Measurements from ENCODE around the gene IFT57. TPM values are rescaled to one million over a fixed set of nuclear protein-coding genes. Genes with fewer than 3 reads are reported as not detected.

IFT57 gene
- total RNA-seq, 1 donor from 2014 or later = 22.0 TPM

GRCh38 chr3:108150200-108150599, 72.0 kb downstream of the IFT57 start:
- no peak for DNase-seq (ENCODE audit: low spot score)
- intact Hi-C loops (cut with micrococcal nuclease) = no loop called here

GRCh38 chr3:108146139-108146538, 76.1 kb downstream of the IFT57 start:
- H3K27me3 Mint-ChIP-seq (ENCODE audit: low read depth) = no peaks in the 10 kb centered on the region
- no peak for DNase-seq (ENCODE audit: low spot score)
- H3K4me1 Mint-ChIP-seq (ENCODE audit: low read depth) = peaks cover 10% of the 10 kb centered on the region
- H3K36me3 Mint-ChIP-seq (ENCODE audit: low read depth) = peaks cover 47% of the 10 kb centered on the region
- H3K9me3 Mint-ChIP-seq = peaks cover 18% of the 10 kb centered on the region
- intact Hi-C loops (cut with micrococcal nuclease) = no loop called here
- H3K4me3 Mint-ChIP-seq (ENCODE audit: low read depth) = no peak overlapping the region
- H3K27ac Mint-ChIP-seq = no peak overlapping the region

More at GRCh38 chr3:108150200-108150599, 72.0 kb downstream of the IFT57 start:
- Mint-ChIP-seq H3K36me3 (ENCODE audit: low read depth) (peaks cover 19% of the 10 kb centered on the region), H3K9me3 (peaks cover 12% of the 10 kb centered on the region), H3K27ac (no peak overlapping the region), H3K27me3 (ENCODE audit: low read depth) (no peaks in the 10 kb centered on the region), H3K4me3 (ENCODE audit: low read depth) (no peak overlapping the region), H3K4me1 (ENCODE audit: low read depth) (peaks cover 18% of the 10 kb centered on the region)

GRCh38 chr3:108145578-108145977, 76.6 kb downstream of the IFT57 start:
- Mint-ChIP-seq H3K27ac (no peak overlapping the region), H3K4me1 (ENCODE audit: low read depth) (peaks cover 10% of the 10 kb centered on the region), H3K9me3 (peaks cover 18% of the 10 kb centered on the region), H3K4me3 (ENCODE audit: low read depth) (no peak overlapping the region), H3K27me3 (ENCODE audit: low read depth) (no peaks in the 10 kb centered on the region), H3K36me3 (ENCODE audit: low read depth) (peaks cover 53% of the 10 kb centered on the region)
- no peak for DNase-seq (ENCODE audit: low spot score)
- intact Hi-C loops (cut with micrococcal nuclease) = no loop called here

GRCh38 chr3:108137460-108137814, 84.8 kb downstream of the IFT57 start:
- DNase-seq (ENCODE audit: low spot score) = no peak
- H3K36me3 Mint-ChIP-seq (ENCODE audit: low read depth) = peaks cover 94% of the 10 kb centered on the region
- no peaks in the 10 kb centered on the region for H3K27me3 Mint-ChIP-seq (ENCODE audit: low read depth)
- H3K27ac Mint-ChIP-seq = no peak overlapping the region
- intact Hi-C loops (cut with micrococcal nuclease) = no loop called here
- no peak overlapping the region for H3K4me3 Mint-ChIP-seq (ENCODE audit: low read depth)
- peaks cover 37% of the 10 kb centered on the region for H3K4me1 Mint-ChIP-seq (ENCODE audit: low read depth)
- H3K9me3 Mint-ChIP-seq = no peaks in the 10 kb centered on the region

- H3K4me1 Mint-ChIP-seq (ENCODE audit: low read depth) = peaks cover 43% of the 10 kb centered on the region
- no peak overlapping the region for H3K27ac Mint-ChIP-seq
- no peaks in the 10 kb centered on the region for H3K9me3 Mint-ChIP-seq
- H3K4me3 Mint-ChIP-seq (ENCODE audit: low read depth) = no peak overlapping the region
- H3K27me3 Mint-ChIP-seq (ENCODE audit: low read depth) = no peaks in the 10 kb centered on the region
- DNase-seq (ENCODE audit: low spot score) = no peak
- intact Hi-C loops (cut with micrococcal nuclease) = no loop called here
- peaks cover 94% of the 10 kb centered on the region for H3K36me3 Mint-ChIP-seq (ENCODE audit: low read depth)
Observed at GRCh38 chr3:108136561-108137459, 85.4 kb downstream of the IFT57 start.

- Mint-ChIP-seq H3K4me3 (ENCODE audit: low read depth) (peak overlapping the region; percentile 14), H3K9me3 (no peaks in the 10 kb centered on the region), H3K4me1 (ENCODE audit: low read depth) (peaks cover 64% of the 10 kb centered on the region), H3K27me3 (ENCODE audit: low read depth) (no peaks in the 10 kb centered on the region), H3K36me3 (ENCODE audit: low read depth) (peaks cover 95% of the 10 kb centered on the region), H3K27ac (peak overlapping the region; percentile 91)
- no peak for DNase-seq (ENCODE audit: low spot score)
- intact Hi-C loops (cut with micrococcal nuclease) = loop anchor here (1.0 to 5.0 kb wide), 3 partner anchors 9 to 193 kb away; partner anchors contain the start of gene HHLA2
Observed at GRCh38 chr3:108134555-108134880, 87.7 kb downstream of the IFT57 start.

GRCh38 chr3:108133858-108134554, 88.2 kb downstream of the IFT57 start:
- Mint-ChIP-seq H3K36me3 (ENCODE audit: low read depth) (peaks cover 95% of the 10 kb centered on the region), H3K27me3 (ENCODE audit: low read depth) (no peaks in the 10 kb centered on the region), H3K4me3 (ENCODE audit: low read depth) (peak overlapping the region; percentile 67), H3K4me1 (ENCODE audit: low read depth) (peaks cover 66% of the 10 kb centered on the region), H3K9me3 (no peaks in the 10 kb centered on the region), H3K27ac (peak overlapping the region; percentile 91)
- no peak for DNase-seq (ENCODE audit: low spot score)
- intact Hi-C loops (cut with micrococcal nuclease) = loop anchor here (1.0 to 5.0 kb wide), 3 partner anchors 9 to 193 kb away; partner anchors contain the start of gene HHLA2

GRCh38 chr3:108133048-108133369, 89.2 kb downstream of the IFT57 start:
- H3K9me3 Mint-ChIP-seq = peaks cover 7% of the 10 kb centered on the region
- DNase-seq (ENCODE audit: low spot score) = no peak
- H3K36me3 Mint-ChIP-seq (ENCODE audit: low read depth) = peaks cover 97% of the 10 kb centered on the region
- H3K4me3 Mint-ChIP-seq (ENCODE audit: low read depth) = peak overlapping the region; percentile 67
- no peaks in the 10 kb centered on the region for H3K27me3 Mint-ChIP-seq (ENCODE audit: low read depth)
- peaks cover 76% of the 10 kb centered on the region for H3K4me1 Mint-ChIP-seq (ENCODE audit: low read depth)
- peak overlapping the region; percentile 91 for H3K27ac Mint-ChIP-seq
- intact Hi-C loops (cut with micrococcal nuclease) = loop anchor here (5.0 kb wide), 1 partner anchor 194 kb away; no protein-coding TSS in a partner anchor

- DNase-seq (ENCODE audit: low spot score) = no peak
- intact Hi-C loops (cut with micrococcal nuclease) = loop anchor here (2.0 to 5.0 kb wide), 2 partner anchors 196 to 703 kb away; no protein-coding TSS in a partner anchor
- Mint-ChIP-seq H3K4me1 (ENCODE audit: low read depth) (peaks cover 82% of the 10 kb centered on the region), H3K9me3 (peaks cover 11% of the 10 kb centered on the region), H3K36me3 (ENCODE audit: low read depth) (peaks cover 91% of the 10 kb centered on the region), H3K27me3 (ENCODE audit: low read depth) (no peaks in the 10 kb centered on the region), H3K4me3 (ENCODE audit: low read depth) (peak overlapping the region; percentile 17), H3K27ac (peak overlapping the region; percentile 91)
Observed at GRCh38 chr3:108131475-108132134, 90.6 kb downstream of the IFT57 start.

GRCh38 chr3:108130701-108131474, 91.3 kb downstream of the IFT57 start:
- peaks cover 11% of the 10 kb centered on the region for H3K9me3 Mint-ChIP-seq
- intact Hi-C loops (cut with micrococcal nuclease) = loop anchor here (2.0 to 5.0 kb wide), 2 partner anchors 196 to 704 kb away; no protein-coding TSS in a partner anchor
- H3K27me3 Mint-ChIP-seq (ENCODE audit: low read depth) = no peaks in the 10 kb centered on the region
- peaks cover 80% of the 10 kb centered on the region for H3K4me1 Mint-ChIP-seq (ENCODE audit: low read depth)
- H3K27ac Mint-ChIP-seq = peak overlapping the region; percentile 91
- no peak for DNase-seq (ENCODE audit: low spot score)
- H3K36me3 Mint-ChIP-seq (ENCODE audit: low read depth) = peaks cover 89% of the 10 kb centered on the region
- H3K4me3 Mint-ChIP-seq (ENCODE audit: low read depth) = peak overlapping the region; percentile 27

GRCh38 chr3:108130236-108130635, 92.0 kb downstream of the IFT57 start:
- intact Hi-C loops (cut with micrococcal nuclease) = loop anchor here (2.0 to 5.0 kb wide), 2 partner anchors 197 to 705 kb away; no protein-coding TSS in a partner anchor
- Mint-ChIP-seq H3K27ac (peak overlapping the region; percentile 91), H3K9me3 (peaks cover 11% of the 10 kb centered on the region), H3K4me3 (ENCODE audit: low read depth) (peak overlapping the region; percentile 26), H3K27me3 (ENCODE audit: low read depth) (no peaks in the 10 kb centered on the region), H3K4me1 (ENCODE audit: low read depth) (peaks cover 81% of the 10 kb centered on the region), H3K36me3 (ENCODE audit: low read depth) (peaks cover 89% of the 10 kb centered on the region)
- no peak for DNase-seq (ENCODE audit: low spot score)

Measured in activated T-helper 2 cell treated with anti-CD3 and anti-CD28 coated beads, Interferon-gamma antibody, Interleukin-2, Interleukin-4, amounts not matched to agents 10 μg/mL and 5 μg/mL and 100 μg/mL, durations not matched to agents 14 hours and 24 hours and 36 hours (primary cell).